ENCODE measurements around the gene MRPL14. TPM values are rescaled to one million over a fixed set of nuclear protein-coding genes. Genes with fewer than 3 reads are reported as not detected.

The MRPL14 gene
- total RNA-seq, 1 experiment from 2014 or later: 87.6 TPM

DNA sequence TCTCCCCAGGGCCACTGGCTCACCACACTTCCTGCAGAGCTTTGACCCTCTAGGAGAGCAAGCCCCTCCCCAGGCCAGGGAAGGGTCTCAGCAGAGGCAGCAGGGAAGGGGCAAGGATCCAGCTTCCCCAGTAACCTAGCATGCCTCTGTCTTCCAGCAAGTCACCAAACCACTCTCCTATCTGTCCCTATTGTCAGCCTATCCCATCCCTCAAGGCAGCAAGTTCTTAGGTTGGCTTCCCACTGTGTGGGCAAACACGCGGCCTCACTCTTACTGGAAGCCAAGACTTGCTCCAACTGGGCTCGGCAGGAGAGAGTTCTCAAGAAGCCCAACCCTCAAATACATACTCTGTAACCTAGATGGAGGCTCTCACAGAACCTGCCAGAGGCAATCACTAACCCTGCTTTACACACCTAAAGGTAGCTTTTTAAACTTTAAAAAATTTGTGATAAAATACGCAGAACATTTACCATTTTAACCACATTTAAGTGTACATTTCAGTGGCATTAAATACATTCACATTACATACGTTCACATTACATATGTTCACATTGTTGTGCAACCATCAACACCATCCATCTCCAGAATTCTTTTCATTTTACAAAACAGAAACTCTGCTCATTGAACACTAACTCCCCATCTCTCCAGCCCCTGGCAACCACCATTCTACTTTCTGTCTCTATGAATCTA, 58.5 kb downstream of the MRPL14 start:
- Mint-ChIP-seq H3K4me1 (ENCODE audit: low read depth, unreplicated experiment) (no peaks in the 10 kb centered on the region), H3K27ac (ENCODE audit: unreplicated experiment) (no peak overlapping the region), H3K4me3 (ENCODE audit: unreplicated experiment) (no peak overlapping the region), H3K27me3 (ENCODE audit: insufficient read depth, unreplicated experiment) (peaks cover 4% of the 10 kb centered on the region), H3K36me3 (ENCODE audit: insufficient read depth, unreplicated experiment) (peaks cover 5% of the 10 kb centered on the region), H3K9me3 (ENCODE audit: unreplicated experiment) (no peaks in the 10 kb centered on the region)
- no TSS peak for BruUV-seq (replicated peaks)
- H3K27me3 ChIP-seq (replicated peaks; ENCODE audit: control insufficient read depth, insufficient read depth, low read length): no peaks in the 10 kb centered on the region
- no peaks in the 10 kb centered on the region for H3K9me3 ChIP-seq
- no peak for DNase-seq
- POLR2A ChIA-PET: interaction anchor here (0.5 kb wide), 1 partner anchor 299 kb away, joined by 7 read pairs; no protein-coding TSS in a partner anchor
- H3K4me3 ChIP-seq (ENCODE audit: low read depth, low read length): no peak overlapping the region
- TF ChIP-seq, protein P1, sequence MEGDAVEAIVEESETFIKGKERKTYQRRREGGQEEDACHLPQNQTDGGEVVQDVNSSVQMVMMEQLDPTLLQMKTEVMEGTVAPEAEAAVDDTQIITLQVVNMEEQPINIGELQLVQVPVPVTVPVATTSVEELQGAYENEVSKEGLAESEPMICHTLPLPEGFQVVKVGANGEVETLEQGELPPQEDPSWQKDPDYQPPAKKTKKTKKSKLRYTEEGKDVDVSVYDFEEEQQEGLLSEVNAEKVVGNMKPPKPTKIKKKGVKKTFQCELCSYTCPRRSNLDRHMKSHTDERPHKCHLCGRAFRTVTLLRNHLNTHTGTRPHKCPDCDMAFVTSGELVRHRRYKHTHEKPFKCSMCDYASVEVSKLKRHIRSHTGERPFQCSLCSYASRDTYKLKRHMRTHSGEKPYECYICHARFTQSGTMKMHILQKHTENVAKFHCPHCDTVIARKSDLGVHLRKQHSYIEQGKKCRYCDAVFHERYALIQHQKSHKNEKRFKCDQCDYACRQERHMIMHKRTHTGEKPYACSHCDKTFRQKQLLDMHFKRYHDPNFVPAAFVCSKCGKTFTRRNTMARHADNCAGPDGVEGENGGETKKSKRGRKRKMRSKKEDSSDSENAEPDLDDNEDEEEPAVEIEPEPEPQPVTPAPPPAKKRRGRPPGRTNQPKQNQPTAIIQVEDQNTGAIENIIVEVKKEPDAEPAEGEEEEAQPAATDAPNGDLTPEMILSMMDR (IDR thresholded peaks at IDR 0.05; ENCODE audit: insufficient read depth in 1 of 2, low read depth in 1 of 2, low read length in 1 of 2, severe bottlenecking in 1 of 2, unreplicated experiment in 1 of 2): no peak
- intact Hi-C loops (cut with micrococcal nuclease; ENCODE audit: unreplicated experiment): no loop called here
- peaks cover under 1% of the 10 kb centered on the region for H3K4me1 ChIP-seq
- H3K36me3 ChIP-seq (ENCODE audit: control insufficient read depth, insufficient read depth, low read length): no peaks in the 10 kb centered on the region; the same call in 1 of the 2 replicates
- CTCF ChIA-PET: no interaction called here

DNA sequence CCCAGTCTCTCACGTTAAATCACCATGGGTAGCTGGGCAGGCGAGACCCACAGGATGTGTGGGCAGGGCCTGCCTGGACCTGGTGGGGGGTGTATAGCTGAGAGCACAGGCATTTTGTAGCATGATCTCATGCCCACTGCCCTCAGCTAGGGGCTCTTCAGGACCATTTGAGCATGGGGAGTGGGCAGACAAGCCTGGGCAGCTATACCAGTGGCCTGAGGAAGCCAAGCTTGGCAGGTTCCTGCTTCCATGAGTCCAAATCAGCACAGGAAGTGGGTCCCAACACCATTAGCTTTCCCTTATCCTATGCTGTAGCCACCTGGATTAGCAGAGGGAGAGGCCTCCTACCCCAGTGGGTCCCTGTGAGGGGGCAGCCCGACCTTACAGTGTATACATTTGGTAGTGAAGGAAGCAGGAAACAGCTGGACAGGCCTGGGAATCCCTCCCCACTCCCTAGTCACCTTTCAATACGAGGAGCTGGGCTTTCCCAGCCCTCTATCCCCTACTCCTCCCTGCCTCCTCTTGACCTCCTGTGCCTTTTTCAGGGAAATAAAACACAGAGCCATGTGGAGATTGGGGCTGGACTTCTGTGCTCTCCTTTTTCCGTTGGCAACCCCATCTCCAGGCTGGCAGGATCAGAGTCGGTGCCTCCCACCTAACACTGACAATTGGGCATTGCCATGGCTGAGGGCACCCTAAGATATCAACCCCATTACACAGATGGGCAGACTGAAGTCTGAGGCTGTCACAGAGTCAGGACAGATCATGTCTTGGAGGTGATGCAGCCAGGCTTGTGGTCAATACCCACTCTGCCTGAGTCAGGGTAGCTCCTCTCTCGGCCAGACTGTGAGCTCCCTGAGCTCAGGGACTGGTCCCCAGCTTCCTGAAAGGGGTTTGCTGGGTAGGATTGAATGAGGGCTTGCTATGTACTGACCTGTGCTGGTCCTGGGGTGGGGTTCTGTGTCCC, 59.8 kb downstream of the MRPL14 start:
- no peak for DNase-seq
- H3K36me3 ChIP-seq (ENCODE audit: control insufficient read depth, insufficient read depth, low read length): no peaks in the 10 kb centered on the region
- no peaks in the 10 kb centered on the region for H3K9me3 Mint-ChIP-seq (ENCODE audit: unreplicated experiment)
- no peaks in the 10 kb centered on the region for H3K4me1 ChIP-seq
- intact Hi-C loops (cut with micrococcal nuclease; ENCODE audit: unreplicated experiment): no loop called here
- no peak overlapping the region for H3K27ac Mint-ChIP-seq (ENCODE audit: unreplicated experiment)
- peaks cover 4% of the 10 kb centered on the region for H3K27me3 Mint-ChIP-seq (ENCODE audit: insufficient read depth, unreplicated experiment)
- no TSS peak for BruUV-seq (replicated peaks)
- H3K9me3 ChIP-seq: no peaks in the 10 kb centered on the region
- CTCF ChIA-PET: interaction anchor here (1.7 kb wide), 1 partner anchor 12 kb away, joined by 4 read pairs; no protein-coding TSS in a partner anchor
- TF ChIP-seq, protein P1 (IDR thresholded peaks at IDR 0.05; ENCODE audit: insufficient read depth in 1 of 2, low read depth in 1 of 2, low read length in 1 of 2, severe bottlenecking in 1 of 2, unreplicated experiment in 1 of 2): no peak
- H3K4me3 ChIP-seq (ENCODE audit: low read depth, low read length): no peak overlapping the region
- no peak overlapping the region for H3K4me3 Mint-ChIP-seq (ENCODE audit: unreplicated experiment)
- H3K27me3 ChIP-seq (replicated peaks; ENCODE audit: control insufficient read depth, insufficient read depth, low read length): no peaks in the 10 kb centered on the region
- no peaks in the 10 kb centered on the region for H3K4me1 Mint-ChIP-seq (ENCODE audit: low read depth, unreplicated experiment)
- no peaks in the 10 kb centered on the region for H3K36me3 Mint-ChIP-seq (ENCODE audit: insufficient read depth, unreplicated experiment)
- POLR2A ChIA-PET: no interaction called here

DNA sequence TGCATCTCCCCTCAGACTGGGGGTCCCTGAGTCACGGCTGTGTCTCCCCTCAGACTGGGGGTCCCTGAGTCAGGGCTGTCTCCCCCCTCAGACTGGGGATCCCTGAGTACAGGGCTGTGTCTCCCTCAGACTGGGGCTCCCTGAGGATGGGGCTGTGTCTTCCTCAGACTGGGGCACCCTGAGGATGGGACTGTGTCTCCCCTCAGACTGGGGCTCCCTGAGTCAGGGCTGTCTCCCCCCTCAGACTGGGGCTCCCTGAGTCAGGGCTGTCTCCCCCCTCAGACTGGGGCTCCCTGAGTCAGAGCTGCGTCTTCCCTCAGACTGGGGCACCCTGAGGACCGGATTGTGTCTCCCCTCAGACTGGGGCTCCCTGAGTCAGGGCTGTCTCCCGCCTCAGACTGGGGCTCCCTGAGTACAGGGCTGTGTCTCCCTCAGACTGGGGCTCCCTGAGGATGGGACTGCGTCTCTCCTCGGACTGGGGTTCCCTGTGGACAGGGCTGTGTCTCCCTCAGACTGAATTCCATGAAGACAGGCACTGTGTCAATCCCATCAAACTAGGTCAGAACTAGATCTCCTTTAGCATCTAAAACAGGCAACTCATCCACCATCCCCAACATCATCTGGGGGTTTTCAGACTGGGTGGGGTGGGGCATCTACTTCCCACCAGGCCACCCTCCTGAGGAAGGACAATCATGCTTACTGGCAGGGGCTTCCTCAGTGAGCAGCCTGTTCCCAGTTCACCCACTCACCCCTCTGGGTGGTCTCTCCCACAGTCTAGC, 60.7 kb downstream of the MRPL14 start:
- no TSS peak for BruUV-seq (replicated peaks)
- Histone ChIP-seq H3K4me3 (ENCODE audit: low read depth, low read length) (no peak overlapping the region), H3K36me3 (ENCODE audit: control insufficient read depth, insufficient read depth, low read length) (no peaks in the 10 kb centered on the region), H3K4me1 (no peaks in the 10 kb centered on the region), H3K9me3 (no peaks in the 10 kb centered on the region), H3K27me3 (replicated peaks; ENCODE audit: control insufficient read depth, insufficient read depth, low read length) (no peaks in the 10 kb centered on the region)
- TF ChIP-seq, protein P1 (IDR thresholded peaks at IDR 0.05; ENCODE audit: insufficient read depth in 1 of 2, low read depth in 1 of 2, low read length in 1 of 2, severe bottlenecking in 1 of 2, unreplicated experiment in 1 of 2): no peak
- Mint-ChIP-seq H3K36me3 (ENCODE audit: insufficient read depth, unreplicated experiment) (no peaks in the 10 kb centered on the region), H3K9me3 (ENCODE audit: unreplicated experiment) (no peaks in the 10 kb centered on the region), H3K27ac (ENCODE audit: unreplicated experiment) (no peak overlapping the region), H3K4me3 (ENCODE audit: unreplicated experiment) (no peak overlapping the region), H3K4me1 (ENCODE audit: low read depth, unreplicated experiment) (no peaks in the 10 kb centered on the region), H3K27me3 (ENCODE audit: insufficient read depth, unreplicated experiment) (peaks cover 4% of the 10 kb centered on the region)
- no peak for DNase-seq
- ChIA-PET CTCF (interaction anchor here (1.7 kb wide), 1 partner anchor 12 kb away, joined by 4 read pairs; no protein-coding TSS in a partner anchor), POLR2A (no interaction called here)
- intact Hi-C loops (cut with micrococcal nuclease; ENCODE audit: unreplicated experiment): no loop called here

Measured in Caco-2 (cell line).